ENCODE data around the gene TRAPPC10. TPM values are rescaled to one million over a fixed set of nuclear protein-coding genes. Genes with fewer than 3 reads are reported as not detected.

The TRAPPC10 gene
- total RNA-seq, 1 experiment from 2014 or later = 39.3 TPM

DNA sequence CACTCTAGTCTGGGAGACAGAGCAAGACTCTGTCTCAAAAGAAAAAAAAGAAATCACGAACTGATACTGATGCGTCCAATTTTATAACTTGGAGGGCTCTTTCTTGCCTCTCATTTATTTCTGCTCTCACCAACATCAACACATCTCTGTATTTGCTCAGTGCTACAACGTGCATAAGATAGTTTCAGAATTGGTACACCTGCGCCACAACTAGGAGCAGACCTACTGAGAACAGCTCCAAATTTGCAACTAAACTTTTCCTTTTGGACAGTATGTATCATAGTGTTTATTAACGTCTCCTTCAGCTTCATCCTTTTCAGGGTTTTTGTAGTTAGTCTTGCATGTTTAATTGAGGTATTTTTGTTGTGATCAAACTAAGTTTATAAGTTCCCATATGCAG is 27.7 kb downstream of the TRAPPC10 start:
- CTCF ChIA-PET = no interaction called here
- no peaks in the 10 kb centered on the region for H3K9me3 Mint-ChIP-seq (ENCODE audit: unreplicated experiment)
- no peak for DNase-seq (ENCODE audit: unreplicated experiment)
- intact Hi-C loops (cut with micrococcal nuclease) = no loop called here
- TF ChIP-seq, protein P1, sequence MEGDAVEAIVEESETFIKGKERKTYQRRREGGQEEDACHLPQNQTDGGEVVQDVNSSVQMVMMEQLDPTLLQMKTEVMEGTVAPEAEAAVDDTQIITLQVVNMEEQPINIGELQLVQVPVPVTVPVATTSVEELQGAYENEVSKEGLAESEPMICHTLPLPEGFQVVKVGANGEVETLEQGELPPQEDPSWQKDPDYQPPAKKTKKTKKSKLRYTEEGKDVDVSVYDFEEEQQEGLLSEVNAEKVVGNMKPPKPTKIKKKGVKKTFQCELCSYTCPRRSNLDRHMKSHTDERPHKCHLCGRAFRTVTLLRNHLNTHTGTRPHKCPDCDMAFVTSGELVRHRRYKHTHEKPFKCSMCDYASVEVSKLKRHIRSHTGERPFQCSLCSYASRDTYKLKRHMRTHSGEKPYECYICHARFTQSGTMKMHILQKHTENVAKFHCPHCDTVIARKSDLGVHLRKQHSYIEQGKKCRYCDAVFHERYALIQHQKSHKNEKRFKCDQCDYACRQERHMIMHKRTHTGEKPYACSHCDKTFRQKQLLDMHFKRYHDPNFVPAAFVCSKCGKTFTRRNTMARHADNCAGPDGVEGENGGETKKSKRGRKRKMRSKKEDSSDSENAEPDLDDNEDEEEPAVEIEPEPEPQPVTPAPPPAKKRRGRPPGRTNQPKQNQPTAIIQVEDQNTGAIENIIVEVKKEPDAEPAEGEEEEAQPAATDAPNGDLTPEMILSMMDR (IDR thresholded peaks at IDR 0.05; ENCODE audit: unreplicated experiment) = no peak
- H3K4me1 Mint-ChIP-seq (ENCODE audit: insufficient read depth, unreplicated experiment) = no peaks in the 10 kb centered on the region
- POLR2A ChIA-PET = no interaction called here
- H3K4me3 Mint-ChIP-seq (ENCODE audit: unreplicated experiment) = no peak overlapping the region
- no peak overlapping the region for H3K27ac Mint-ChIP-seq (ENCODE audit: low read depth, unreplicated experiment)
- peaks cover 61% of the 10 kb centered on the region for H3K36me3 Mint-ChIP-seq (ENCODE audit: insufficient read depth, unreplicated experiment)
- H3K27me3 Mint-ChIP-seq (ENCODE audit: insufficient read depth, unreplicated experiment) = no peaks in the 10 kb centered on the region
- BruUV-seq (replicated peaks) = no TSS peak

DNA sequence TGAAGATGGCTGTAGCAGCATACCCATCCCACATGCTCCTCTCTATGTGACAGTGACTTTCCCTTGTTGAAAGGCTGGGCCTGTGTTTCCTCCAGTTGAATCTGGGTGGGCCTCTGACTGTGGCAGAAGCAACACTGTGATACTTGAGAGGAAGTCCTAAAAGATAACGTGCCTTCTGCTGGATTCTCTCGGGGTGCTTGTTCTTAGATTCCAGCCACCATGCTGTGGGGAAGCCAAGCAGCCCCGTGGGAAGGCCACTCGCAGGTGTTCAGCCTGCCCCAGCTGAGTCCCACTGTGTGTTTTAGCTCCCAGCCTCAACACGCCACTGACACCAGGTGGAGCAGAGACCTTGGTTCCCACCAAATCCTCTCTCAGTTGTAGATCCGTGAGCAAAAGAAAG is 31.5 kb downstream of the TRAPPC10 start:
- ChIA-PET CTCF (interaction anchor here (0.8 kb wide), 1 partner anchor 29 kb away, joined by 3 read pairs; no protein-coding TSS in a partner anchor), POLR2A (no interaction called here)
- H3K4me3 Mint-ChIP-seq (ENCODE audit: unreplicated experiment) = no peak overlapping the region
- BruUV-seq (replicated peaks) = no TSS peak
- peaks cover 46% of the 10 kb centered on the region for H3K36me3 Mint-ChIP-seq (ENCODE audit: insufficient read depth, unreplicated experiment)
- TF ChIP-seq, protein P1 (IDR thresholded peaks at IDR 0.05; ENCODE audit: unreplicated experiment) = no peak
- no peak overlapping the region for H3K27ac Mint-ChIP-seq (ENCODE audit: low read depth, unreplicated experiment)
- H3K4me1 Mint-ChIP-seq (ENCODE audit: insufficient read depth, unreplicated experiment) = no peaks in the 10 kb centered on the region
- no peaks in the 10 kb centered on the region for H3K9me3 Mint-ChIP-seq (ENCODE audit: unreplicated experiment)
- intact Hi-C loops (cut with micrococcal nuclease) = no loop called here
- H3K27me3 Mint-ChIP-seq (ENCODE audit: insufficient read depth, unreplicated experiment) = no peaks in the 10 kb centered on the region
- DNase-seq (ENCODE audit: unreplicated experiment) = no peak

DNA sequence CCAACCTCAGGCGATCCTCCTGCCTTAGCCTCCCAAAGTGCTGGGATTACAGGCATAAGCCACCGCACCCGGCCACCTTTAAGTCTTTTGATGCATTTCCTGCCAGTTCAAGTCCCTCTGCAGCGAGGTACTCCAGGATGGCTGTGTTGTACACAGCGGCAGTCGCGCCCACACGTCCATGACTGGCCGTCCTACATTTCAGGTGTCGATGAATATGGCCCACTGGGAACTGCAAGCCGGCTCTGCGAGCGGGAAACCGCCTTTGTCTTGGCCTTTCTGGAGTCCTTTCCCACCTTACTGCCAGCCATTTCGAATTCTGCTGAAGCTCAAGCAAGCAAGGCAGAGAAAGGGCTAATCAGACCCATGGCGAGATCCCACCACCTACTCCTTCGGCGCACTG is 34.6 kb downstream of the TRAPPC10 start:
- H3K27ac Mint-ChIP-seq (ENCODE audit: low read depth, unreplicated experiment) = no peak overlapping the region
- POLR2A ChIA-PET = no interaction called here
- TF ChIP-seq, protein P1 (IDR thresholded peaks at IDR 0.05; ENCODE audit: unreplicated experiment) = no peak
- intact Hi-C loops (cut with micrococcal nuclease) = no loop called here
- H3K9me3 Mint-ChIP-seq (ENCODE audit: unreplicated experiment) = no peaks in the 10 kb centered on the region
- H3K4me1 Mint-ChIP-seq (ENCODE audit: insufficient read depth, unreplicated experiment) = peaks cover 7% of the 10 kb centered on the region
- no peak for DNase-seq (ENCODE audit: unreplicated experiment)
- CTCF ChIA-PET = no interaction called here
- H3K4me3 Mint-ChIP-seq (ENCODE audit: unreplicated experiment) = no peak overlapping the region
- no TSS peak for BruUV-seq (replicated peaks)
- peaks cover 39% of the 10 kb centered on the region for H3K36me3 Mint-ChIP-seq (ENCODE audit: insufficient read depth, unreplicated experiment)
- no peaks in the 10 kb centered on the region for H3K27me3 Mint-ChIP-seq (ENCODE audit: insufficient read depth, unreplicated experiment)

DNA sequence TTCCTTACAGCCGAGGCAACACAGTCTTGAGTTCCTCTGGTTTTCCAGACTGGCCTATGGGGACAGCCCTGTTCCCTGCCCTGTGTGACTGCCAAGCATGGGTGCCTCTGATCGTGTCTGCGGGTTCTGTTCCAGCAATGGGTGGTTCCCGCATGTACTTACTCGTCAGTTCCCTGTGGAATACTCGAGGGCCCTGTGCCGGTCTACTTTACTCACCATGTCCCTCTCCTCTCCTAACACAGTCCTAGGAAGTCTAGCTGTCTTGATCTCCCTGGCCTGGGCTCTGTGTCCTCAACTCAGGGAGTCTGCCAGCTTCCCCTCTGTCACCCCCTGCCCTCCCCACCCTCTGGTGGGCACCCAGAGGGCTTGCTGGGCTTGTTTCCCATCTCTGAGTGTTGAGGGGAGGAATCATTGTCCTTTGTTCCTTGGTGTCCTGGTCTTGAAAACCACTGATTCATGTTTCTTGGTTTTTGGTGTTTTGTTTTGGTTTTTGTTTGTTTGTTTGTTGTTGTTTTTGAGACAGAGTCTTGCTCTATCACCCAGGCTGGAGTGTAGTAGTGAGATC is 36.0 kb downstream of the TRAPPC10 start:
- Mint-ChIP-seq H3K9me3 (ENCODE audit: unreplicated experiment) (no peaks in the 10 kb centered on the region), H3K36me3 (ENCODE audit: insufficient read depth, unreplicated experiment) (peaks cover 39% of the 10 kb centered on the region), H3K4me1 (ENCODE audit: insufficient read depth, unreplicated experiment) (peaks cover 7% of the 10 kb centered on the region), H3K4me3 (ENCODE audit: unreplicated experiment) (no peak overlapping the region), H3K27ac (ENCODE audit: low read depth, unreplicated experiment) (peak overlapping the region; percentile 59), H3K27me3 (ENCODE audit: insufficient read depth, unreplicated experiment) (no peaks in the 10 kb centered on the region)
- CTCF ChIA-PET = interaction anchor here (0.6 kb wide), 1 partner anchor 250 kb away, joined by 4 read pairs; no protein-coding TSS in a partner anchor
- intact Hi-C loops (cut with micrococcal nuclease) = no loop called here
- BruUV-seq (replicated peaks) = no TSS peak
- DNase-seq (ENCODE audit: unreplicated experiment) = no peak
- TF ChIP-seq, protein P1 (IDR thresholded peaks at IDR 0.05; ENCODE audit: unreplicated experiment) = no peak
- POLR2A ChIA-PET = no interaction called here

Measured in MCF 10A (cell line).